Parathyroid adenoma (tissue), 2 donors: ENCODE measurements around the gene CREB3L2.

Experiments used
- H2AFZ ChIP-seq: fragments of 300-600 bp; sonication (generic); one replicate; pipeline ENCODE4 v1.7.0; 2017; ENCODE audit warnings: antibody characterized with exemption, mild to moderate bottlenecking
- H3K27ac ChIP-seq: fragments of 300-600 bp; sonication (generic); one replicate; pipeline ENCODE4 v1.7.0; 2017
- H3K27me3 ChIP-seq: fragments of 300-600 bp; sonication (generic); one replicate; pipeline ENCODE4 v1.7.0; 2017; ENCODE audit warnings: low read length; ENCODE audit not compliant: control insufficient read depth, insufficient read depth
- H3K36me3 ChIP-seq: fragments of 300-600 bp; sonication (generic); one replicate; pipeline ENCODE4 v1.7.0; 2017; ENCODE audit warnings: low read length; ENCODE audit not compliant: control insufficient read depth, insufficient read depth
- H3K4me1 ChIP-seq: fragments of 300-600 bp; sonication (generic); one replicate; pipeline ENCODE4 v1.7.0; 2017; ENCODE audit warnings: control low read depth
- H3K4me2 ChIP-seq: fragments of 300-600 bp; sonication (generic); one replicate; pipeline ENCODE4 v1.7.0; 2017; ENCODE audit warnings: low read length
- H3K4me3 ChIP-seq: fragments of 300-600 bp; sonication (generic); one replicate; pipeline ENCODE4 v1.7.0; 2017; ENCODE audit warnings: low read depth, low read length
- H3K79me2 ChIP-seq: fragments of 300-600 bp; sonication (generic); one replicate; pipeline ENCODE4 v1.7.0; 2017; ENCODE audit warnings: control low read depth
- H3K9ac ChIP-seq: fragments of 300-600 bp; sonication (generic); one replicate; pipeline ENCODE4 v1.7.0; 2017; ENCODE audit warnings: mild to moderate bottlenecking
- H3K9me3 ChIP-seq: fragments of 300-600 bp; sonication (generic); one replicate; pipeline ENCODE4 v1.7.0; 2017; ENCODE audit warnings: low read length; ENCODE audit not compliant: control insufficient read depth
- TF ChIP-seq, protein P1 (sequence below): fragments of 300-600 bp; sonication (generic); IDR thresholded peaks from one replicate; pipeline ENCODE4 v1.7.0; 2017; ENCODE audit warnings: antibody characterized with exemption, mild to moderate bottlenecking
- donor health status: primary hyperparathyroidism.

The CREB3L2 gene

DNA sequence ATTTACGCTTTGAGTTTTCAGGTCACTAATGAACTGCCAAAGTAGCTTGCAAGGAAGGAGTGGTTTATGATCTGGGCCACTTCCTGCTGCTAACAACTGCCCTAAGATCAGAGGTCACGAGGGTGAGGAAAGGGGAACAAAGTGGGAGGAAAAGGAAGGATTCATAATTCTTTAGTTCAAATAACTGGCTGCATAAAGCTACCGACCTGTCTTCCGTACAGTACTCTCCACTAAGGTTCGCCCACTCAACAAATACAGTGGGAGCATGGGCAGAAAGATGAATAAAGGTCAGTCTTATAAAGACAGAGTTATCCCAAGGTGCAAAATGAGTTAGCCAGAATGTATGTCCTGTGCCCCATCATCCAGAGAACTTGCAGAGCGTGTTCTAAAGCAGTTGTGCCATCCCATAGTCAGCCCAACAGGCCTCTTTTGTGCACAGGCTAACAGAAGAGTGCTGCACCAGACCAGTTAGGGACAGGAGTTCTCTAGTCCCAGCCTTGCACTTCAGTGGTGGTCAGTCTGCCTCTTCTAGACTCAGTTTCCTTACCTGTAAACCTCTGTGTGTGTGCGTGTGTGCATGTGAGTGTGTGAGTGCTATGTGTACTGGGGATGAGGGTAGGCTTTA, 65.9 kb downstream of the CREB3L2 start:
- Histone ChIP-seq H3K4me2 (no peak overlapping the region), H3K4me3 (no peak overlapping the region), H3K79me2 (peaks cover 45% of the 10 kb centered on the region), H2AFZ (no peak overlapping the region), H3K36me3 (no peaks in the 10 kb centered on the region), H3K4me1 (peaks cover 39% of the 10 kb centered on the region), H3K27me3 (no peaks in the 10 kb centered on the region), H3K27ac (no peak overlapping the region), H3K9me3 (no peaks in the 10 kb centered on the region), H3K9ac (no peak overlapping the region)
- TF ChIP-seq, protein P1, sequence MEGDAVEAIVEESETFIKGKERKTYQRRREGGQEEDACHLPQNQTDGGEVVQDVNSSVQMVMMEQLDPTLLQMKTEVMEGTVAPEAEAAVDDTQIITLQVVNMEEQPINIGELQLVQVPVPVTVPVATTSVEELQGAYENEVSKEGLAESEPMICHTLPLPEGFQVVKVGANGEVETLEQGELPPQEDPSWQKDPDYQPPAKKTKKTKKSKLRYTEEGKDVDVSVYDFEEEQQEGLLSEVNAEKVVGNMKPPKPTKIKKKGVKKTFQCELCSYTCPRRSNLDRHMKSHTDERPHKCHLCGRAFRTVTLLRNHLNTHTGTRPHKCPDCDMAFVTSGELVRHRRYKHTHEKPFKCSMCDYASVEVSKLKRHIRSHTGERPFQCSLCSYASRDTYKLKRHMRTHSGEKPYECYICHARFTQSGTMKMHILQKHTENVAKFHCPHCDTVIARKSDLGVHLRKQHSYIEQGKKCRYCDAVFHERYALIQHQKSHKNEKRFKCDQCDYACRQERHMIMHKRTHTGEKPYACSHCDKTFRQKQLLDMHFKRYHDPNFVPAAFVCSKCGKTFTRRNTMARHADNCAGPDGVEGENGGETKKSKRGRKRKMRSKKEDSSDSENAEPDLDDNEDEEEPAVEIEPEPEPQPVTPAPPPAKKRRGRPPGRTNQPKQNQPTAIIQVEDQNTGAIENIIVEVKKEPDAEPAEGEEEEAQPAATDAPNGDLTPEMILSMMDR = no peak

- no peak overlapping the region for H3K4me3 ChIP-seq
Measured at GRCh38 chr7:137934941-137935883, 66.7 kb downstream of the CREB3L2 start.

DNA sequence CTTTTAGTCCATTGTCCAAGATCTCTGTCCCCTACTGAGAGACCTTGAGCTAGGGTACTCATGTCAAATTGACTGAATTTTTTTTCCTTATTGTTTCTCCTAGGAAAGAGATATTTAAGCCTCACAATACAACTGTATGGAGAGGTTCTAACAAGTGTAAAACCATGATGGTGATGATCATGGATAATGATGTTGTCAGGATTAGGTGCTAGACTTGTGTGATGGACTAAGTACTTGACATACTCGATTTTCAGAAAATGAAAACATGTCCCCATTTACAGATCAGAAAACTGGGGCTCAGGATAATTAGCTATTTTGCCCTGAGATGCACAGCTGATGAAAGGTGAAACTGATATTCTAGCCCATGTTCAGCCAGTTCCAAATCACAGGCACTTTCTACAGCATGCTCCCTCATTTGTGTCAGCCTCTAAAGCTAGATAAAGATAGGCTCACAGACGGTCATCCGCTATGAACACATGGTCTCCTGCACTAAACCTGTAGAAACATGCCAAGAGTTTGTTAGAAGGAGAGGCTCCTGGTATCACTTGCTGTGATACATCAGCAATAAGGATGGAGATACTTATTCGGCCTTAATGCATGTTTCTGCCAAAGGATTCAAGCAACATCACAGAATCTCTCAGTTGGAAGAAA, 67.6 kb downstream of the CREB3L2 start:
- H3K9me3 ChIP-seq = no peaks in the 10 kb centered on the region
- peaks cover 31% of the 10 kb centered on the region for H3K4me1 ChIP-seq
- no peak overlapping the region for H3K9ac ChIP-seq
- TF ChIP-seq, protein P1 = no peak
- no peak overlapping the region for H3K27ac ChIP-seq
- H3K4me2 ChIP-seq = no peak overlapping the region
- H3K79me2 ChIP-seq = peaks cover 40% of the 10 kb centered on the region
- H3K27me3 ChIP-seq = no peaks in the 10 kb centered on the region
- no peaks in the 10 kb centered on the region for H3K36me3 ChIP-seq
- no peak overlapping the region for H3K4me3 ChIP-seq
- H2AFZ ChIP-seq = no peak overlapping the region

More at GRCh38 chr7:137934941-137935883, 66.7 kb downstream of the CREB3L2 start:
- H3K4me1 ChIP-seq = peaks cover 34% of the 10 kb centered on the region
- no peak overlapping the region for H2AFZ ChIP-seq
- H3K9ac ChIP-seq = no peak overlapping the region
- H3K79me2 ChIP-seq = peaks cover 43% of the 10 kb centered on the region
- TF ChIP-seq, protein P1 = no peak
- no peaks in the 10 kb centered on the region for H3K9me3 ChIP-seq
- no peaks in the 10 kb centered on the region for H3K36me3 ChIP-seq
- H3K27ac ChIP-seq = no peak overlapping the region
- H3K4me2 ChIP-seq = no peak overlapping the region
- H3K27me3 ChIP-seq = no peaks in the 10 kb centered on the region

DNA sequence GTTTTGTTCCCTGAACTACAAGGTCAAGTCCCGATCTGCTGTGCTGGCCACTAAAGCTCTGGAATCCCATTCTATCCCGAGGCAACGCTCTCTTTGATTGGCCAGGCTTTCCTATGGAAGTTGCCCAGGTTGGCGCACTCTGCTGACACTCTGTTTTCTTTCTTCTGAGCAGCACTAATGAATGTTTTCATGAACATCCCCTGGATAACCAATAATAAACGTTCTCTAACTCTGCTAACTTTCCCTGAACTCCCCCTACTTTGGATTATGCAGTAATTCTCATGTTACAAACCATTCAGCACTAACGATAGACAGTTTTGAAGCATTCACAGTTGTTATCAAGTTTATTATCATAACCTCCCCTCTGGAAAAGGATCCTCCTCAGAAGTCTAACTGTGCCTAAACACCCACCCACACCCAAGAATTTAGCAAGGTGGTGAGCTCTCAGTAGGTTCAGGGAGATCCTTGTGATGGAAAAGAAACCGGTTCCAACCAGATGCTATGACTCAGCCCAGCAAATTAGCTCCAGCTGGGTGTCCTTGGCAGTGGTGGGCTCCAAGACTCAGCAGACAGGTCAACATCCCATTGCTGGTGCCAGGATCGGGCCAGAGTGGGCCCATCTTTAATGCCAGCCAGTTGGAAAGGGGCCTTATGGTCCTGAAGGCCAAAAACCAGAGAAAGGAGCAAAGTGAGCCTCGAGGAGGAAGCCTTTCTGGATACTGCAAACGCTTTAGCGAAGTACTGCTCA, 68.4 kb downstream of the CREB3L2 start:
- Histone ChIP-seq H3K4me3 (no peak overlapping the region), H3K4me2 (peak overlapping the region; percentile 34), H3K36me3 (no peaks in the 10 kb centered on the region), H3K27me3 (no peaks in the 10 kb centered on the region), H3K79me2 (peaks cover 44% of the 10 kb centered on the region), H3K9me3 (no peaks in the 10 kb centered on the region), H2AFZ (no peak overlapping the region), H3K9ac (no peak overlapping the region), H3K4me1 (peaks cover 31% of the 10 kb centered on the region), H3K27ac (peak overlapping the region; percentile 58)
- TF ChIP-seq, protein P1 = no peak
